AG09319 (cell line): Measurements from ENCODE around the gene PPP3R1.

Experiments
- DNase-seq: peaks from one replicate; pipeline ENCODE4 v3.0.0-alpha.2; 2010; ENCODE audit warnings: low read depth; ENCODE audit errors: extremely low read depth
- TF ChIP-seq, protein P1 (sequence below): IDR thresholded peaks from 2 replicates; pipeline ENCODE4 v1.5.1; 2011; ENCODE audit warnings: low read depth, mild to moderate bottlenecking, inconsistent platforms, low read length, moderate library complexity

Gene PPP3R1

DNA sequence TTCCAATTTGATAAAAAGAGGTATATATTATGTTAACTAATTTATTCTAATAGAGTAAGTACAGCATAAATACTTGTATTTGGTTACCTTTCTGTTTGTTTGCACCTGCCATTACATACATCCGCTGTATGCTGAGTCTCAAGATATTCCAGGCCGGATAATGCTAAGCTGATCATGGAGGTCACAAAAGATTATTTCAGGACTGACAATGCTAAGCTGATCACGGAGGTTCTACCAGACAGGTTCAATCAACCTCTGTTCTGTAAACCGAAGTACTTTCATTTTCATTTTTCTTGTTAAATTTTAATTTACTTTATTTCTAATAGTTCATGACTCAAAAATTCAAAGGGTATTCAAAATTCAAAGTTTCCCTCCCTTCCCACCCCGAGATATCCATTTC lies 63.5 kb downstream of the PPP3R1 start:
- TF ChIP-seq, protein P1, sequence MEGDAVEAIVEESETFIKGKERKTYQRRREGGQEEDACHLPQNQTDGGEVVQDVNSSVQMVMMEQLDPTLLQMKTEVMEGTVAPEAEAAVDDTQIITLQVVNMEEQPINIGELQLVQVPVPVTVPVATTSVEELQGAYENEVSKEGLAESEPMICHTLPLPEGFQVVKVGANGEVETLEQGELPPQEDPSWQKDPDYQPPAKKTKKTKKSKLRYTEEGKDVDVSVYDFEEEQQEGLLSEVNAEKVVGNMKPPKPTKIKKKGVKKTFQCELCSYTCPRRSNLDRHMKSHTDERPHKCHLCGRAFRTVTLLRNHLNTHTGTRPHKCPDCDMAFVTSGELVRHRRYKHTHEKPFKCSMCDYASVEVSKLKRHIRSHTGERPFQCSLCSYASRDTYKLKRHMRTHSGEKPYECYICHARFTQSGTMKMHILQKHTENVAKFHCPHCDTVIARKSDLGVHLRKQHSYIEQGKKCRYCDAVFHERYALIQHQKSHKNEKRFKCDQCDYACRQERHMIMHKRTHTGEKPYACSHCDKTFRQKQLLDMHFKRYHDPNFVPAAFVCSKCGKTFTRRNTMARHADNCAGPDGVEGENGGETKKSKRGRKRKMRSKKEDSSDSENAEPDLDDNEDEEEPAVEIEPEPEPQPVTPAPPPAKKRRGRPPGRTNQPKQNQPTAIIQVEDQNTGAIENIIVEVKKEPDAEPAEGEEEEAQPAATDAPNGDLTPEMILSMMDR = no peak
- no peak for DNase-seq

GRCh38 chr2:68187329-68187728 lies 65.0 kb downstream of the PPP3R1 start:
- TF ChIP-seq, protein P1 = no peak
- no peak for DNase-seq

DNA sequence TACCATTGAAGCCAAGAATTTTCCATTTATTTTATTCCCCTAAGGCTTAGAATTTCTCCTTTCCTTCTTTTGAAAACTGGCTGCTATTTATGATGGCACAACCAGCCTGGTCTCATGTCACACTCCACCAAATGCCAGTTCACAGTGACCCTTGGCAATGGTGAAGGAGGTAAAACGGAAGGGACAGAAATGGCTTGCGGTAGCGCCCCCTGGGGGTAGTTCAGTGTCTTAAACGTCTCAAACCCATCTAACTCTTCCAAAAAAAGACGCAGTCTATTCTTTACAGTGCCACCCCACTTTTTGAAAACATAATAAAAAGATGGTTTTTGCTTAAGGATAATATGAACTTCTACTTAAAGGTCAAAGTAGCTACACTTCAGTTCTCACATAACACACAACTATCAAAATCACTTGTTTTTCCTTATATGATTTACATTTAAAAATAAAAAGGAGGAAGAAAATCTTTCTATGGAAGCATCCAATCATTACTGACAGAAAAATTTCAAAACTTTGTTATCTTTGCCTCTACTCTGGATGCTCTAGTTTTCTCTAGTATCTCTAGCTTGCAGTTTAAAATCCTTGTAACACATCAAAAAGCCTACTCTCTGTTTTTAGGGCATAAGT lies 66.7 kb downstream of the PPP3R1 start:
- TF ChIP-seq, protein P1 = peak; percentile 51
- no peak for DNase-seq

- DNase-seq = no peak
- TF ChIP-seq, protein P1 = no peak
Measured at GRCh38 chr2:68182902-68183301, 69.4 kb downstream of the PPP3R1 start.

DNA sequence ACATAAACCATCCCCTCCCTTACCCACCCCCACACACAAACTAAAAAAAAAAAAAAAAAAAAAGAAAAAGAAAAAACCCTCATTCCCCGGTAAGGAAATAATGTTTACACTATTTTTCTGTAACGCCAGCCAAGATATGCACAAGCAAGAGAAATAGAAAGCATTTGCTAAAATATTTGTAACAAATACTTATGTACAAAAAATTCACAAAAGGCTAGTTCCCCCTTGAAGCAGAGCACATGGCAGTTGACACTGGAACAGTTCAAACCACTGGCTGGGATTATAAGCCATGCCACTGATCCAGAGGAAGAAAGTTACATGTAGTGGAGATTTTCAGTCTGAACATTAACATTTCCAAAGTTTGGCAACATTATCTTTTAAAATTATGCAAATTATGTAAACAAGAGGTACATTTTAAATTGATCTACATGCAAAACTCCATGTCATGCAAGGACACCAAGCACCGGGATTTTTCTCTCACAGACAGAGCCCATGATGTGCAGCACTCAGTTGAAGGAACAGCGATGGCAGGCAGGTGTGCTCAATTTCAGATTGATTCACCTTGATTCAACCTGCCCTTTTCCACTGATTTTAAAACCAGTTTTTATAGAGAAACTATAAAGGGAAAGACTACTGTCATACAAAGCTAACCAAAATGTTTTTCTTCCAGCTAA lies 73.2 kb downstream of the PPP3R1 start:
- TF ChIP-seq, protein P1 = no peak

GRCh38 chr2:68178432-68178831 lies 73.9 kb downstream of the PPP3R1 start:
- DNase-seq = no peak
- TF ChIP-seq, protein P1 = no peak

More for the DNA sequence above, 73.2 kb downstream of the PPP3R1 start:
- no peak for DNase-seq

DNA sequence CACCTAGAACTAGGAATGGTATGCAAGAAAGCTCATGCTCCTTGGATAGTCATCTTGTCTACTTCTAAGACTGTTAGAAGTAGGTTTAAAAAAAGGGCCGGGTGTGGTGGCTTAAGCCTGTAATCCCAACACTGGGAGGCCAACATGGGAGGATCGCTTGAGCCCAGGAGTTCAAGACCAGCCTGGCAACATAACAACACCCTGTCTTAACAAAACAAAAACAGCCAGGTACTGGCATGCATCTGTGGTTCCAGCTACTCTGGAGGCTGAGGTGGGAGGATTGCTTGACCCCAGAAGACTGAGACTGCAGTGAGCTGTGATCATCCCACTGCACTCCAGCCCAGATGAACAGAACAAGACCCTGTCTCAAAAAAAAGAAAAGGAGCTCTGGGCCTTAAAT lies 74.8 kb downstream of the PPP3R1 start:
- DNase-seq = no peak
- TF ChIP-seq, protein P1 = no peak
